ENCODE measurements around the gene CBLB.

The CBLB gene

DNA sequence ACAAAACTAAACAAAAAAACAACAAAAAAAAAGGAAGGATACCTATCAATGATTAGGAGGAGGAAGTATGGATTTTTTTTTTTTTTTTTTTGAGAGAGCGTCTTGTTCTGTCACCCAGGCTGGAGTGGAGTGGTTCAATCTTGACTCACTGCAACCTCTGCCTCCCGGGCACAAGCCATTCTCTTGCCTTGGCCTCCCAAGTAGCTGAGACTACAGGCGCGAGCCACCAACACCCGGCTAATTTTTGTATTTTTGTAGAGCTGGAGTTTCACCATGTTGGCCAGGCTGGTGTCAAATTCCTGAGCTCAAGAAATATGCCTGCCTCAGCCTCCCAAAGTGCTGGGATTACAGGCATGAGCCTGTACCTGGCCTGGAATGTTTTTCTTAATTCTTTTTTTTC is 195.8 kb downstream of the CBLB start:
- TF ChIP-seq, protein P1, sequence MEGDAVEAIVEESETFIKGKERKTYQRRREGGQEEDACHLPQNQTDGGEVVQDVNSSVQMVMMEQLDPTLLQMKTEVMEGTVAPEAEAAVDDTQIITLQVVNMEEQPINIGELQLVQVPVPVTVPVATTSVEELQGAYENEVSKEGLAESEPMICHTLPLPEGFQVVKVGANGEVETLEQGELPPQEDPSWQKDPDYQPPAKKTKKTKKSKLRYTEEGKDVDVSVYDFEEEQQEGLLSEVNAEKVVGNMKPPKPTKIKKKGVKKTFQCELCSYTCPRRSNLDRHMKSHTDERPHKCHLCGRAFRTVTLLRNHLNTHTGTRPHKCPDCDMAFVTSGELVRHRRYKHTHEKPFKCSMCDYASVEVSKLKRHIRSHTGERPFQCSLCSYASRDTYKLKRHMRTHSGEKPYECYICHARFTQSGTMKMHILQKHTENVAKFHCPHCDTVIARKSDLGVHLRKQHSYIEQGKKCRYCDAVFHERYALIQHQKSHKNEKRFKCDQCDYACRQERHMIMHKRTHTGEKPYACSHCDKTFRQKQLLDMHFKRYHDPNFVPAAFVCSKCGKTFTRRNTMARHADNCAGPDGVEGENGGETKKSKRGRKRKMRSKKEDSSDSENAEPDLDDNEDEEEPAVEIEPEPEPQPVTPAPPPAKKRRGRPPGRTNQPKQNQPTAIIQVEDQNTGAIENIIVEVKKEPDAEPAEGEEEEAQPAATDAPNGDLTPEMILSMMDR (IDR thresholded peaks at IDR 0.05; ENCODE audit: borderline replicate concordance, control extremely low read depth, extremely low read depth, insufficient read depth, missing control alignments) = no peak
- in situ Hi-C loops (cut with MboI; ENCODE audit: low sequenced_read_pairs, unreplicated experiment) = loop anchor here (10.0 kb wide), 1 partner anchor 942 kb away; no protein-coding TSS in a partner anchor
- no peak for DNase-seq (ENCODE audit: low spot score)

DNA sequence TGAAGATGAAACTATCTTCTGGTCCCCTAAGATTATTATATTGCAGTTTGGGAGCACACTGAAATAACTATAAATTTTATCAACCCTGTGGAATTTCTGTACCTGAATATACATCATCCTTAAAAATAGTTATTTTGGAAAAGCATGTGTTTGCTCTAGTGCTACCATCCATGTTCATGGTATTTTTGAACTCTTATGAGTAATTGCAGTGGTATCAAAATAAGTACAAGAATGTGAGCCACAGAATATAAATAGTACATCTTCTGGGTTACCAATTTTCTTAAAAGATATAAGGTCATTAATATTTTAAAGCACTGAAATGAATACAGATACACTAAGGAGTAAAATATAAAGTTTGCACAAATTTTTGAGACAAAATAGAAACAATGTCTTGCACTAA is 206.5 kb downstream of the CBLB start:
- in situ Hi-C loops (cut with MboI; ENCODE audit: low sequenced_read_pairs, unreplicated experiment) = no loop called here
- TF ChIP-seq, protein P1 (IDR thresholded peaks at IDR 0.05; ENCODE audit: borderline replicate concordance, control extremely low read depth, extremely low read depth, insufficient read depth, missing control alignments) = no peak
- DNase-seq (ENCODE audit: low spot score) = no peak

DNA sequence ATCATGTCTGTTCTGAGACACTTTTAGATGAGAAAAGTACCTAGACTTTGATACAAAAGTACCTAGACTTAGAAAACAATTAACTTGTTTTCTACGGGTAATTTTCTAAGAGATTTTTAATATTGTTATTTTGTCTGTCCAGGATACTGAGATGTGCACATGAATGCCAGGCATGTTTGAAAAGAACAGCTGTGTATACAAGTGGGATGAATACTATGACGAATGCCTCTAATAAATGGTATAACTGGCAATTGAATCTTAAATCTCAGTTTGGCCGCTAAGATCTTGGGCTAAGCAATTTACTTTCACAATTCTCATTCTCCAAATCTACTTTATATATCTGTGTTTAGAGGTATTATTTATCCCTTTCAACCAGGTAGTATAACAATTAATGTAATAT is 207.4 kb downstream of the CBLB start:
- in situ Hi-C loops (cut with MboI; ENCODE audit: low sequenced_read_pairs, unreplicated experiment) = no loop called here
- TF ChIP-seq, protein P1 (IDR thresholded peaks at IDR 0.05; ENCODE audit: borderline replicate concordance, control extremely low read depth, extremely low read depth, insufficient read depth, missing control alignments) = no peak
- DNase-seq (ENCODE audit: low spot score) = no peak

DNA sequence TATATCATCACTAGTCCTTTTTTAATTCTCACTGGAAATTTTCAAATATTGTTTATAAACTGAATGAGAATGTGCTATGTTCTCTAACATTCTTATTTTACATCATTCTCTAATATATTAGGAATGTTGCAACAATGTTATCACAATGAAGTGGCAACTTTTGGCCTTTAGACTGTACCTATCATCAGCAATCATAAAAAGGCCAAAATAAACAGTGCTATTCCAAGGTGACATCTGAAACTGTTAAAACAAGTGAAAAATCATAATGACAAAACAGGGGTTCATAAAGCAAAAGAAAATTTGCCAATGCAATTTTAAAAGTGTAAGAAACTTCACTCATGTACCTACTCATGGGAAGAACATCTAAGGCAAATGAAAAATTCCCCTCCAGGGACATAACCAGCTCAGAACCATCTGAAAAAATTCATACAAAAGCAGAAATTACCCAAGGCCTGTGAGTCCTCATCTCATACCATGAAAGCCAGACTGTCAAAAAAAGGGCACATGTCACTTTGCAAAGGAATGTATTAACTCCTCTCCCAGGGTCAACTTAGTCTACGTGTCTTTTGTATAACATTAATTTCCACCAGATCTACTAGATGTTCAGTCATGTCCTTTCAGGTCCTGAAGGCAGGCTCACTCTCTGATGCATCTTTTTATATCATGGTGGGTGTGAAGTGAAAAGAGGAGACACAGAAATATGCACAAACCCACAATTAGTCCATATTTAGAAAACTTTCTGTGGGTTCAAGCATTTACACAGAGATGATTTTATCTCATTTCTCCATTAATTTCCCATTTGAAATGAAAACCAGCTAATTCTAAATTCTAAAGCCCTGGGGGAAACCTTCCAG is 211.9 kb downstream of the CBLB start:
- TF ChIP-seq, protein P1 (IDR thresholded peaks at IDR 0.05; ENCODE audit: borderline replicate concordance, control extremely low read depth, extremely low read depth, insufficient read depth, missing control alignments) = no peak

DNA sequence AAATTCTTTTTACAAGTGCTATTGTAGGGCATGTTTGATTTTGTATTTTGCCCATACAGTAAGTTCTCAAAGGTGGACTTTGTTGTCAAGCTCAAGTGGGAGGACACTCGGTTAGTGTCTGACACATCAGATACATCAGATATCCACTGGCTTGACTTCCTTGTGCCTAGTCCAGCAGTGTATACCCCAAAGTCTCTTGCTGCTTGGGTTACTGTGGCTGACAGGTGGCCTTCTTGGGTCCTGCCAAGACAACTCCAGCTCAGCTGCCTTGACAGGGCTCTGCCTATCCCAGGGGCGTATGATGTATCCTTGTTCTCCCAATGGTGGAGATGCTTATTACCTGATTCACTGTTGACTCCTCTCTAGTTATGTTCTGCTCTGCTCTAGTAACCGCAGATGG is 214.9 kb downstream of the CBLB start:
- DNase-seq (ENCODE audit: low spot score) = no peak
- TF ChIP-seq, protein P1 (IDR thresholded peaks at IDR 0.05; ENCODE audit: borderline replicate concordance, control extremely low read depth, extremely low read depth, insufficient read depth, missing control alignments) = no peak
- in situ Hi-C loops (cut with MboI; ENCODE audit: low sequenced_read_pairs, unreplicated experiment) = no loop called here

More for the DNA sequence above, 211.9 kb downstream of the CBLB start:
- in situ Hi-C loops (cut with MboI; ENCODE audit: low sequenced_read_pairs, unreplicated experiment) = no loop called here
- DNase-seq (ENCODE audit: low spot score) = no peak

DNA sequence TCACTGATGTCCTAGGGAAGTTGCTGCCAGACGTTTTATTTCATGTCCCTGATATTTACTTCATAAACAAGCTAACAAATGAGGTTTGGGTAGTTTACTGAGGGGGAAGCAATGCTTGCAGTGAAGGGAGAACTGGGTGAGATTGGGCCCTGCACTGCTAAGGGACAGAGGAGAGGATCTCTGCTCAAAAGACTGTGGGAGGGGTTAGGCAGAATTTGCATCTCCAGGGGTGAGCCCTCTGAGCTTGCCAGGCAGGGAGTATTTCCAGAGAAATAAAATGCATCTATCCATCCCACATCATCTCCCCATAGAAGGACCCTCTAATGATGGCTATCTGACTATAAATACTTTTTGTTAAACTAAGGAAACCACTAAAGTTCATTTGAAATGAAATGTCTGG is 215.6 kb downstream of the CBLB start:
- no peak for DNase-seq (ENCODE audit: low spot score)
- TF ChIP-seq, protein P1 (IDR thresholded peaks at IDR 0.05; ENCODE audit: borderline replicate concordance, control extremely low read depth, extremely low read depth, insufficient read depth, missing control alignments) = no peak
- in situ Hi-C loops (cut with MboI; ENCODE audit: low sequenced_read_pairs, unreplicated experiment) = no loop called here
